ENCODE measurements around the gene HBA2. TPM values are rescaled to one million over a fixed set of nuclear protein-coding genes. Genes with fewer than 3 reads are reported as not detected.

The HBA2 gene
- total RNA-seq, 1 donor from 2014 or later, result 64.7 TPM

Other genes starting within 250 kb of the HBA2 start
- gene POLR3K, start 119.3 kb upstream of the HBA2 start, total RNA-seq, result 11.1 TPM
- 79.9 TPM for gene SNRNP25, start 119.0 kb upstream of the HBA2 start, total RNA-seq
- 16.6 TPM for gene RHBDF1, start 100.2 kb upstream of the HBA2 start, total RNA-seq
- 31.6 TPM for gene MPG, start 94.7 kb upstream of the HBA2 start, total RNA-seq
- gene NPRL3, start 34.2 kb upstream of the HBA2 start, total RNA-seq, result 19.2 TPM
- not detected for gene HBZ, start 20.2 kb upstream of the HBA2 start, total RNA-seq
- not detected for gene HBM, start 6.9 kb upstream of the HBA2 start, total RNA-seq
- gene HBA1, start 3.8 kb downstream of the HBA2 start, total RNA-seq, result 110 TPM
- not detected for gene HBQ1, start 7.6 kb downstream of the HBA2 start, total RNA-seq
- 25.0 TPM for gene LUC7L, start 56.6 kb downstream of the HBA2 start, total RNA-seq
- gene FAM234A, start 61.9 kb downstream of the HBA2 start, total RNA-seq, result 135 TPM
- gene RGS11, start 103.1 kb downstream of the HBA2 start, total RNA-seq, result 12.5 TPM
- gene ARHGDIG, start 107.7 kb downstream of the HBA2 start, total RNA-seq, result 9.3 TPM
- gene PDIA2, start 110.3 kb downstream of the HBA2 start, total RNA-seq, result 1.8 TPM
- gene AXIN1, start 179.8 kb downstream of the HBA2 start, total RNA-seq, result 14.0 TPM
- 79.6 TPM for gene MRPL28, start 197.7 kb downstream of the HBA2 start, total RNA-seq
- gene PGAP6, start 209.1 kb downstream of the HBA2 start, total RNA-seq, result 28.1 TPM
- 81.6 TPM for gene NME4, start 224.3 kb downstream of the HBA2 start, total RNA-seq
- gene DECR2, start 229.0 kb downstream of the HBA2 start, total RNA-seq, result 9.1 TPM